ENCODE results near the gene TEX22.

The TEX22 gene

GRCh38 chr14:105444859-105445258 is 46.5 kb downstream of the TEX22 start:
- no peak overlapping the region for H3K4me3 ChIP-seq (ENCODE audit: low read length, poor library complexity, severe bottlenecking)
- no peaks in the 10 kb centered on the region for H3K9me2 ChIP-seq (replicated peaks; ENCODE audit: low read depth, low read length)
- no peaks in the 10 kb centered on the region for H3K4me1 ChIP-seq (ENCODE audit: insufficient read depth, low read length, poor library complexity, severe bottlenecking)
- H4K20me1 ChIP-seq (ENCODE audit: insufficient read depth, low read length, poor library complexity, severe bottlenecking), result peaks cover 27% of the 10 kb centered on the region
- no peaks in the 10 kb centered on the region for H3K27me3 ChIP-seq (ENCODE audit: insufficient read depth, low read length, poor library complexity, severe bottlenecking)
- H3K9ac ChIP-seq (ENCODE audit: low read depth, low read length, poor library complexity, severe bottlenecking), result no peak overlapping the region
- no peak for TF ChIP-seq EZH2phosphoT487 (IDR thresholded peaks at IDR 0.05; ENCODE audit: borderline replicate concordance)
- TF ChIP-seq, protein P1, sequence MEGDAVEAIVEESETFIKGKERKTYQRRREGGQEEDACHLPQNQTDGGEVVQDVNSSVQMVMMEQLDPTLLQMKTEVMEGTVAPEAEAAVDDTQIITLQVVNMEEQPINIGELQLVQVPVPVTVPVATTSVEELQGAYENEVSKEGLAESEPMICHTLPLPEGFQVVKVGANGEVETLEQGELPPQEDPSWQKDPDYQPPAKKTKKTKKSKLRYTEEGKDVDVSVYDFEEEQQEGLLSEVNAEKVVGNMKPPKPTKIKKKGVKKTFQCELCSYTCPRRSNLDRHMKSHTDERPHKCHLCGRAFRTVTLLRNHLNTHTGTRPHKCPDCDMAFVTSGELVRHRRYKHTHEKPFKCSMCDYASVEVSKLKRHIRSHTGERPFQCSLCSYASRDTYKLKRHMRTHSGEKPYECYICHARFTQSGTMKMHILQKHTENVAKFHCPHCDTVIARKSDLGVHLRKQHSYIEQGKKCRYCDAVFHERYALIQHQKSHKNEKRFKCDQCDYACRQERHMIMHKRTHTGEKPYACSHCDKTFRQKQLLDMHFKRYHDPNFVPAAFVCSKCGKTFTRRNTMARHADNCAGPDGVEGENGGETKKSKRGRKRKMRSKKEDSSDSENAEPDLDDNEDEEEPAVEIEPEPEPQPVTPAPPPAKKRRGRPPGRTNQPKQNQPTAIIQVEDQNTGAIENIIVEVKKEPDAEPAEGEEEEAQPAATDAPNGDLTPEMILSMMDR (conservative IDR thresholded peaks at IDR 0.05; ENCODE audit: low read length), result no peak
- peaks cover 26% of the 10 kb centered on the region; the same call in 1 of the 2 replicates for H3K79me2 ChIP-seq (ENCODE audit: insufficient read depth, low read length)
- H3K36me3 ChIP-seq (ENCODE audit: insufficient read depth, low read length), result peaks cover 38% of the 10 kb centered on the region; the same call in 1 of the 2 replicates
- no peak overlapping the region for H2AFZ ChIP-seq (ENCODE audit: low read length)
- H3K9me3 ChIP-seq (ENCODE audit: insufficient read depth, low read depth, low read length), result no peaks in the 10 kb centered on the region
- no peak overlapping the region for H3K4me2 ChIP-seq (ENCODE audit: low read depth, low read length, poor library complexity, severe bottlenecking)
- H3F3A ChIP-seq (ENCODE audit: low read depth), result no peaks in the 10 kb centered on the region

DNA sequence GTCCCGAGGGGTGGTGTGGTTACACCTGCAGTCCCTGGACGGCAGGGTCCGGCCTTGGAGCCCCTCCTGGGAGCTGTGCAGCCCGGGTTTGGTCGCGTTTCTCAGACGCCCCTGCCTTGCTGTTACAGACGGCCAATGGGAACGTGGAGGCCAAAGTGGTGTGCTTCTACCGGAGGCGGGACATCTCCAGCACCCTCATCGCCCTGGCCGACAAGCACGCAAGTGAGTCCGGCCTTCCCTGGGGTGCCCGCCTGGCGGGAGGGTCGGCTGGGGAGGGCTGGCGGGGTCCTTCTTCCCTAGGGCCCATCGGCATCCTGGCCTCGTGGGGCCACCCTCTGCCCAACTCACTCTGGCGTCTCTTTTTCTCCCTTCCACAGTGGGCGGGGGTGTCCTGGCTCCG is 47.0 kb downstream of the TEX22 start:
- peaks cover 27% of the 10 kb centered on the region for H4K20me1 ChIP-seq (ENCODE audit: insufficient read depth, low read length, poor library complexity, severe bottlenecking)
- no peak overlapping the region for H3K9ac ChIP-seq (ENCODE audit: low read depth, low read length, poor library complexity, severe bottlenecking)
- no peaks in the 10 kb centered on the region for H3F3A ChIP-seq (ENCODE audit: low read depth)
- H2AFZ ChIP-seq (ENCODE audit: low read length), result no peak overlapping the region
- H3K4me1 ChIP-seq (ENCODE audit: insufficient read depth, low read length, poor library complexity, severe bottlenecking), result no peaks in the 10 kb centered on the region
- no peaks in the 10 kb centered on the region for H3K9me3 ChIP-seq (ENCODE audit: insufficient read depth, low read depth, low read length)
- H3K36me3 ChIP-seq (ENCODE audit: insufficient read depth, low read length), result peaks cover 38% of the 10 kb centered on the region; the same call in 1 of the 2 replicates
- no peaks in the 10 kb centered on the region for H3K27me3 ChIP-seq (ENCODE audit: insufficient read depth, low read length, poor library complexity, severe bottlenecking)
- no peak overlapping the region for H3K4me3 ChIP-seq (ENCODE audit: low read length, poor library complexity, severe bottlenecking)
- no peaks in the 10 kb centered on the region for H3K9me2 ChIP-seq (replicated peaks; ENCODE audit: low read depth, low read length)
- H3K4me2 ChIP-seq (ENCODE audit: low read depth, low read length, poor library complexity, severe bottlenecking), result no peak overlapping the region
- peaks cover 21% of the 10 kb centered on the region; the same call in 1 of the 2 replicates for H3K79me2 ChIP-seq (ENCODE audit: insufficient read depth, low read length)
- TF ChIP-seq, protein P1 (conservative IDR thresholded peaks at IDR 0.05; ENCODE audit: low read length), result no peak
- no peak for TF ChIP-seq EZH2phosphoT487 (IDR thresholded peaks at IDR 0.05; ENCODE audit: borderline replicate concordance)

- Histone ChIP-seq H4K20me1 (ENCODE audit: insufficient read depth, low read length, poor library complexity, severe bottlenecking) (peaks cover 23% of the 10 kb centered on the region), H3K4me3 (ENCODE audit: low read length, poor library complexity, severe bottlenecking) (no peak overlapping the region), H3K4me1 (ENCODE audit: insufficient read depth, low read length, poor library complexity, severe bottlenecking) (no peaks in the 10 kb centered on the region), H3K27me3 (ENCODE audit: insufficient read depth, low read length, poor library complexity, severe bottlenecking) (no peaks in the 10 kb centered on the region), H3K4me2 (ENCODE audit: low read depth, low read length, poor library complexity, severe bottlenecking) (no peak overlapping the region), H3K9me2 (replicated peaks; ENCODE audit: low read depth, low read length) (no peaks in the 10 kb centered on the region), H3F3A (ENCODE audit: low read depth) (no peaks in the 10 kb centered on the region), H3K36me3 (ENCODE audit: insufficient read depth, low read length) (peaks cover 38% of the 10 kb centered on the region; the same call in 1 of the 2 replicates), H3K9me3 (ENCODE audit: insufficient read depth, low read depth, low read length) (no peaks in the 10 kb centered on the region), H2AFZ (ENCODE audit: low read length) (no peak overlapping the region), H3K79me2 (ENCODE audit: insufficient read depth, low read length) (peaks cover 16% of the 10 kb centered on the region; the same call in 1 of the 2 replicates), H3K9ac (ENCODE audit: low read depth, low read length, poor library complexity, severe bottlenecking) (no peak overlapping the region)
- no peak for TF ChIP-seq EZH2phosphoT487 (IDR thresholded peaks at IDR 0.05; ENCODE audit: borderline replicate concordance)
Measured at GRCh38 chr14:105445901-105446845, 47.8 kb downstream of the TEX22 start.

All from Loucy (cell line).